ENCODE measurements around the gene F2RL3.

F2RL3 gene

DNA sequence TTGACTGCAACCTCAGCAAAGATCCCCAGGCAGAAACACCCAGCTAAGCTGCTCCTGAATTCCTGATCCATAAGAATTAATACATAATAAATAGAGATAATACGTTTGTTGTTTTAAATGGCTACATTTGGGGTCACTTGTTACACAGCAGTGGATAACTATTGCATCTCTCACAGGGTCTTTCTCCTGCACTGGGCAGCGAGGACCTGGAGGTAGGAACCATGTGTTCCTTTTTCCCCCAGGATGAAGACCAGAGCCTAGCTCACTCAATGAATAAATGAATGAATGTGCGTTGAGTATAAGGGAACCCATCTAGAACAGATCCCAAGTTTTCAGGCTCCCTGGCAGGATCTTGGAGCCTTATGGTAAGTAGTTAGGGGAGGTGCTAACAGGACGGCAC, 30.7 kb downstream of the F2RL3 start:
- TF ChIP-seq CTCF (IDR thresholded peaks at IDR 0.05; ENCODE audit: insufficient read depth, low read length, missing control alignments): no peak
- DNase-seq (ENCODE audit: low read depth, low spot score): no peak
- ChIA-PET CTCF (no interaction called here), POLR2A (no interaction called here)
- no peak overlapping the region for H3K4me3 ChIP-seq (ENCODE audit: low read depth, low read length)

- DNase-seq (ENCODE audit: low read depth, low spot score): peak; percentile 33
- POLR2A ChIA-PET: no interaction called here
- CTCF ChIA-PET: no interaction called here
- no peak for TF ChIP-seq CTCF (IDR thresholded peaks at IDR 0.05; ENCODE audit: insufficient read depth, low read length, missing control alignments)
- H3K4me3 ChIP-seq (ENCODE audit: low read depth, low read length): no peak overlapping the region
Measured at GRCh38 chr19:16920816-16921529, 32.2 kb downstream of the F2RL3 start.

DNA sequence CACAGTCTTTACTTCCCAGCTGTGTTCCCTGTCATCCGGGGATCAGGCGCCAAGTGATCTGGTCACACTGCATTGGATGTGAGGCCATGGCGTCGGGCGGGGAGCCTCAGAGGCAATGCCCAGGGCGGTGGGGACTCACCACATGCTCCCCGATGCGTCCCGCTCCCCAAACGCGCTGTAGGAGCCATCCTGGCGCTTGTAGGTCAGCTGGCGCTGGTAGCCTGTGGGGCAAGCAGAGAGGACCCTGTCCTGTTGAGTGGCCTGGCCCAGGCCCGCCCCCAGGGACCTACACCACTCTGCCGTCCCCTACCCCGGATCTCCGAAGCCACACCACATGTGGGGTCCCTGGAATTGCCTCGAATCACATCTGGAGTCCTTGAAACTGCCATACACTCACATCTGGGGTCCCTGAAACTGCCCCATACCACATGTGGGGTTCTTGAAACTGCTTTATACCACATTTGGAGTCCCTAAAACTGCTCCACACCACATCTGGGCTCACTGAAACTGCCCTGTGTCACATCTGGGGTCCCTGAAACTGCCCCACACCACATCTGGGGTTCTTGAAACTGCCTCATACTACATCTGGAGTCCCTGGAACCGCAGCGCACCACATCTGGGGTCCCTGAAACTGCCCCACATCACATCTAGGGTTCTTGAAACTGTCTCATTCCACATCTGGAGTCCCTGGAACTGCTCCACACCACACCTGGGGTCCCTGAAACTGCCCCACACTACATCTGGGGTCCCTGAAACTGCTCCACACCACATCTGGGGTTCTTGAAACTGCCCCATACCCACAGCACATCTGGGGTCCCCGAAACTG, 33.2 kb downstream of the F2RL3 start:
- ChIA-PET CTCF (no interaction called here), POLR2A (no interaction called here)
- TF ChIP-seq CTCF (IDR thresholded peaks at IDR 0.05; ENCODE audit: insufficient read depth, low read length, missing control alignments): no peak
- no peak overlapping the region for H3K4me3 ChIP-seq (ENCODE audit: low read depth, low read length)
- DNase-seq (ENCODE audit: low read depth, low spot score): no peak

DNA sequence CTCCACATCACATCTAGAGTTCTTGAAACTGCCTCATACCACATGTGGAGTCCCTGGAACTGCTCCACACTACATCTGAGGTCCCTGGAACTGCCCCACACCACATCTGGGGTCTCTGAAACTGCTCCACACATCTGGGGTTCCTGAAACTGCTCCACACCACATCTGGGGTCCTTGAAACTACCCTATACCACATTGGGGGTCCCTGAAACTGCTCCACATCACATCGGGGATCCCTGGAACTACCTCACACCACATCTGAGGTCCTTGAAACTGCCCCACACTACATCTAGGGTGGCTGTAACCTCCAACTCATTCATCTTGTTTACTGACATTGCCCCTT, 33.8 kb downstream of the F2RL3 start:
- H3K4me3 ChIP-seq (ENCODE audit: low read depth, low read length): no peak overlapping the region
- CTCF ChIA-PET: no interaction called here
- POLR2A ChIA-PET: no interaction called here
- no peak for DNase-seq (ENCODE audit: low read depth, low spot score)
- TF ChIP-seq CTCF (IDR thresholded peaks at IDR 0.05; ENCODE audit: insufficient read depth, low read length, missing control alignments): no peak

DNA sequence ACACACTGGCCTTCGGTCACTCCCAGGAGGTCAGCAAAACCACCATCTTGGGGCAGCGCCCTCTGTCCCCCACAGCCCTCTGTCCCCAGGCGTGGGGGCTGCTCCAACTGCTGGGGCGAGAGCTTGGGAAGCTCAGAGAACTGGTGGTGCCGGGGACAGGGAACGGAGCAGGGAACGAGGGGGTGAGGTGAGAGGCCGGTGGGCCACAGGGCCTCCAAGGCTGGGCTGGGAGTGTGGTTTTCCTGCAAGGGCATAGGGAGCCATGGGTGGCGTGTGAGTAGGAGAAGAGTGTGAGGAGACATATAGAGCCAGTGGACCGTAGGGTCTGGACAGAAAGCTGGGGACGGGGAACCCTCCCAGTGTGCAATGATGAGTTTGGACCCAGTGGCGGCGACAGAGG, 34.1 kb downstream of the F2RL3 start:
- TF ChIP-seq CTCF (IDR thresholded peaks at IDR 0.05; ENCODE audit: insufficient read depth, low read length, missing control alignments): no peak
- ChIA-PET POLR2A (no interaction called here), CTCF (no interaction called here)
- no peak for DNase-seq (ENCODE audit: low read depth, low spot score)
- H3K4me3 ChIP-seq (ENCODE audit: low read depth, low read length): no peak overlapping the region

DNA sequence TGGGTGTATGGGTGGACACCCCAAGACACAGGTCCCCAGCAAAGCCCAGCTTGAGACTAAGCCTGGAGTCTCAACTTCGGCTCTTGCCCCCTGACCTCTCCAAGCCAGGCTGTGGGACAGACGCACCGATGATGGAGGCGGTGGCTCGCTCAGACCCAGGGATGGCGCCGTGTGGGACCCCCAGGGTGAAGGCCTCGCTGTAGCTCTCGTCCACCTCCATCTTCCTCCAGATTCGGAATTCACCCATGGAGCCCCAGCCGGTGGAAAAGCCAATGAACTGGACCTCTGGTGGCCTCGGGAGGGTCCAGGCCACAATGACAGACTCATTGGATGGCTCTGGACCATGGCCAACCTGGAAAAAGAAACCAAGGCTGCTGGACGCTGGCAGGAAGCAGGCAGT, 39.1 kb downstream of the F2RL3 start:
- no peak for DNase-seq (ENCODE audit: low read depth, low spot score)
- ChIA-PET POLR2A (no interaction called here), CTCF (no interaction called here)

More for the DNA sequence above, 39.1 kb downstream of the F2RL3 start:
- no peak for TF ChIP-seq CTCF (IDR thresholded peaks at IDR 0.05; ENCODE audit: insufficient read depth, low read length, missing control alignments)
- H3K4me3 ChIP-seq (ENCODE audit: low read depth, low read length): no peak overlapping the region
